ENCODE data around the gene CRLF2. TPM values are rescaled to one million over a fixed set of nuclear protein-coding genes. Genes with fewer than 3 reads are reported as not detected.

CRLF2 gene
- total RNA-seq, 2 donors from 2014 or later, result 1.8 TPM; not detected in 1

- no peak for DNase-seq (ENCODE audit: low spot score)
- H3K9me3 ChIP-seq, result peaks cover 5% of the 10 kb centered on the region
- no peaks in the 10 kb centered on the region for H3K36me3 ChIP-seq
These were observed 10.2 kb upstream of the CRLF2 start for GRCh38 chrX:1222531-1223241.

GRCh38 chrX:1221296-1221845 lies 8.9 kb upstream of the CRLF2 start:
- Histone ChIP-seq H3K27ac (no peak overlapping the region), H3K27me3 (replicated peaks; ENCODE audit: insufficient read depth) (no peaks in the 10 kb centered on the region), H3K4me3 (no peak overlapping the region), H3K4me1 (ENCODE audit: control insufficient read depth in 1 of 2, low read depth in 2 of 2) (no peaks in the 10 kb centered on the region), H3K9me3 (peaks cover 5% of the 10 kb centered on the region), H3K36me3 (no peaks in the 10 kb centered on the region)
- TF ChIP-seq CTCF (IDR thresholded peaks at IDR 0.05), result no peak
- ATAC-seq (ENCODE audit: insufficient number of reproducible peaks, low FRiP score, low read depth) (no peak), DNase-seq (ENCODE audit: low spot score) (no peak)

More at GRCh38 chrX:1222531-1223241, 10.2 kb upstream of the CRLF2 start:
- no peak for ATAC-seq (ENCODE audit: insufficient number of reproducible peaks, low FRiP score, low read depth)
- Histone ChIP-seq H3K4me1 (ENCODE audit: control insufficient read depth in 1 of 2, low read depth in 2 of 2) (no peaks in the 10 kb centered on the region), H3K4me3 (no peak overlapping the region), H3K27me3 (replicated peaks; ENCODE audit: insufficient read depth) (no peaks in the 10 kb centered on the region), H3K27ac (no peak overlapping the region)
- no peak for TF ChIP-seq CTCF (IDR thresholded peaks at IDR 0.05)

- no peak for TF ChIP-seq CTCF (IDR thresholded peaks at IDR 0.05)
- no peaks in the 10 kb centered on the region for H3K27me3 ChIP-seq (replicated peaks; ENCODE audit: insufficient read depth)
- H3K36me3 ChIP-seq, result no peaks in the 10 kb centered on the region
- no peaks in the 10 kb centered on the region for H3K4me1 ChIP-seq (ENCODE audit: control insufficient read depth in 1 of 2, low read depth in 2 of 2)
- H3K9me3 ChIP-seq, result peaks cover 5% of the 10 kb centered on the region
- ATAC-seq (ENCODE audit: insufficient number of reproducible peaks, low FRiP score, low read depth) (no peak), DNase-seq (ENCODE audit: low spot score) (no peak)
- H3K4me3 ChIP-seq, result no peak overlapping the region
- no peak overlapping the region for H3K27ac ChIP-seq
These were observed 5.8 kb upstream of the CRLF2 start for GRCh38 chrX:1218286-1218685.

GRCh38 chrX:1215123-1215823 lies 2.8 kb upstream of the CRLF2 start:
- H3K27ac ChIP-seq, result no peak overlapping the region
- no peaks in the 10 kb centered on the region for H3K36me3 ChIP-seq
- no peaks in the 10 kb centered on the region for H3K27me3 ChIP-seq (replicated peaks; ENCODE audit: insufficient read depth)
- no peak for TF ChIP-seq CTCF (IDR thresholded peaks at IDR 0.05)
- no peaks in the 10 kb centered on the region for H3K9me3 ChIP-seq
- H3K4me3 ChIP-seq, result no peak overlapping the region
- H3K4me1 ChIP-seq (ENCODE audit: control insufficient read depth in 1 of 2, low read depth in 2 of 2), result no peaks in the 10 kb centered on the region
- no peak for DNase-seq (ENCODE audit: low spot score)
- no peak for ATAC-seq (ENCODE audit: insufficient number of reproducible peaks, low FRiP score, low read depth)

- no peaks in the 10 kb centered on the region for H3K27me3 ChIP-seq (replicated peaks; ENCODE audit: insufficient read depth)
- no peak overlapping the region for H3K27ac ChIP-seq
- ATAC-seq (ENCODE audit: insufficient number of reproducible peaks, low FRiP score, low read depth) (no peak), DNase-seq (ENCODE audit: low spot score) (no peak)
- no peak overlapping the region for H3K4me3 ChIP-seq
- H3K4me1 ChIP-seq (ENCODE audit: control insufficient read depth in 1 of 2, low read depth in 2 of 2), result no peaks in the 10 kb centered on the region
- H3K9me3 ChIP-seq, result no peaks in the 10 kb centered on the region
- H3K36me3 ChIP-seq, result no peaks in the 10 kb centered on the region
- TF ChIP-seq CTCF (IDR thresholded peaks at IDR 0.05), result no peak
These were observed 1.5 kb upstream of the CRLF2 start for GRCh38 chrX:1213971-1214370.

Measured in thoracic aorta (tissue), 2 donors.